ENCODE measurements around the gene GSE1. TPM values are rescaled to one million over a fixed set of nuclear protein-coding genes. Genes with fewer than 3 reads are reported as not detected.

The GSE1 gene
- total RNA-seq, 1 experiment from 2014 or later = 97.5 TPM

DNA sequence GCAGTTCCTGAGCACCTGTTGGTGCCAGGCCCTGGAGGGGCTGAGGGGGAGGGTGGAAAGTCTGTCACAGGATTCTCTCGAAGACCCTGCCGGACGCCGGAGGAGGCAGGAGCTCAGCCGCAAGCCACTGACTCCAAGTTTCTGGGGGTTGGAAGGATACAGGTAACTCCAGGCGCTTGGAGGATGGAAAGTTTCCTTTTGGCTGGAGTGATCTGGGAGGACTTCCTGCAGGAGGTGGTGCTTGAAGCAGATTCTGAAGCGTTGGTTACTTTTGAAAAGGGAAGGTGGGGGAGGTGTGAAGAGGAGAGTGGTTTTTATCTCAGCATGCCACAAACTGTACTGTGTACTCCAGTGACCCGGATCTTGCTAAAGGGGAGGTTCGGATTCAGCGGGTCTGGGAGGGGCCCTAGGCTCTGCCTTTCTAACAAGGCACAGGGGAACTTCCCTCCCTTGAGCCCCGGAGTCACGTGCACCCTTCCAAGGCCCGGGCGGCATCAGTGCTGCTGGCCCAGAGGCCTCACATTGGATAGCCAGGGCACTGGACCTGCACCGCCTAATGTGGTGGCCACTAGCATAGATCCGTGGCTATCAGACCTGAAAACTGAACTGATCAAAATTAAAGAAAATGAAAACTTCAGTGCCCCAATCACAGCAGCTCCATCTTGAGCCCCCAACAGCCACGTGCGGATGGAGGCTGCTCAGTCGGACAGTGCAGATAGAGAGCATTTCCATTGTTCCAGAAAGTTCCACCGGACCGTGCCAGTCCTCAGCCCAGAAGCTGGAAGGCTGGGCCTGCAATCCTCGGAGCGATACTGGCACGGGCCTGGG is 42.2 kb upstream of the GSE1 start:
- ATAC-seq = peak; percentile 8

DNA sequence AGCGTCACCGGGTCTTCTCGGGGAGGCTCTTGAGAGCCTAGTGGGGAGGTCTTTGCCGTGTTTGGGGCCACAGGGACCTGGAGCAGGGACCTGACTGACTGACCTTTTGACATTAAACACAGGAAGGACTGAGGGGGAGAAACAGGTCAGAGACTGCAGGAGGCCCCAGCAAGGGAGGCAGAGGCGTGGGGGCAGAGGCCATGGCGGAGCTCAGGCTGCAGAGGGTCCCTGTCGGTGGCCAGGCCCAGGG is 41.6 kb upstream of the GSE1 start:
- no peaks in the 10 kb centered on the region for H3K9me3 ChIP-seq (ENCODE audit: control insufficient read depth, insufficient read depth, low read depth, low read length)
- POLR2A ChIA-PET = no interaction called here
- TF ChIP-seq TCF7L2 (IDR thresholded peaks at IDR 0.05; ENCODE audit: low read depth, low read length) (no peak), SIN3A (IDR thresholded peaks at IDR 0.05; ENCODE audit: borderline replicate concordance, insufficient read depth, low read depth, low read length) (no peak), POLR2AphosphoS5 (IDR thresholded peaks at IDR 0.05; ENCODE audit: low read depth, low read length) (no peak), REST (IDR thresholded peaks at IDR 0.05; ENCODE audit: insufficient read depth in 1 of 2, low read depth in 2 of 2, low read length in 1 of 2) (no peak)
- TF ChIP-seq, protein P1, sequence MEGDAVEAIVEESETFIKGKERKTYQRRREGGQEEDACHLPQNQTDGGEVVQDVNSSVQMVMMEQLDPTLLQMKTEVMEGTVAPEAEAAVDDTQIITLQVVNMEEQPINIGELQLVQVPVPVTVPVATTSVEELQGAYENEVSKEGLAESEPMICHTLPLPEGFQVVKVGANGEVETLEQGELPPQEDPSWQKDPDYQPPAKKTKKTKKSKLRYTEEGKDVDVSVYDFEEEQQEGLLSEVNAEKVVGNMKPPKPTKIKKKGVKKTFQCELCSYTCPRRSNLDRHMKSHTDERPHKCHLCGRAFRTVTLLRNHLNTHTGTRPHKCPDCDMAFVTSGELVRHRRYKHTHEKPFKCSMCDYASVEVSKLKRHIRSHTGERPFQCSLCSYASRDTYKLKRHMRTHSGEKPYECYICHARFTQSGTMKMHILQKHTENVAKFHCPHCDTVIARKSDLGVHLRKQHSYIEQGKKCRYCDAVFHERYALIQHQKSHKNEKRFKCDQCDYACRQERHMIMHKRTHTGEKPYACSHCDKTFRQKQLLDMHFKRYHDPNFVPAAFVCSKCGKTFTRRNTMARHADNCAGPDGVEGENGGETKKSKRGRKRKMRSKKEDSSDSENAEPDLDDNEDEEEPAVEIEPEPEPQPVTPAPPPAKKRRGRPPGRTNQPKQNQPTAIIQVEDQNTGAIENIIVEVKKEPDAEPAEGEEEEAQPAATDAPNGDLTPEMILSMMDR (IDR thresholded peaks at IDR 0.05) = no peak
- no peak for ATAC-seq
- BruUV-seq (replicated peaks) = no TSS peak
- H3K4me1 ChIP-seq (ENCODE audit: control insufficient read depth, insufficient read depth, low read length) = peaks cover 92% of the 10 kb centered on the region
- peak overlapping the region; percentile 91 for H3K27ac ChIP-seq (ENCODE audit: low read length)
- in situ Hi-C loops (cut with HindIII; ENCODE audit: low pct_unique_long_range_greater_than_20kb, low sequenced_read_pairs) = no loop called here
- CTCF ChIA-PET = no interaction called here
- no peak overlapping the region for H3K4me3 ChIP-seq (ENCODE audit: low read depth in 2 of 2, low read length in 2 of 2)
- no peaks in the 10 kb centered on the region for H3K36me3 ChIP-seq (ENCODE audit: control insufficient read depth, insufficient read depth, low read length)
- H3K27me3 ChIP-seq (ENCODE audit: control insufficient read depth, insufficient read depth, low read length) = no peaks in the 10 kb centered on the region
- intact Hi-C loops (cut with micrococcal nuclease; ENCODE audit: unreplicated experiment) = no loop called here
- DNase-seq (ENCODE audit: low read depth, low spot score) = no peak

More for the DNA sequence above, 42.2 kb upstream of the GSE1 start:
- Histone ChIP-seq H3K4me3 (ENCODE audit: low read depth in 2 of 2, low read length in 2 of 2) (no peak overlapping the region), H3K9me3 (ENCODE audit: control insufficient read depth, insufficient read depth, low read depth, low read length) (no peaks in the 10 kb centered on the region), H3K4me1 (ENCODE audit: control insufficient read depth, insufficient read depth, low read length) (peaks cover 92% of the 10 kb centered on the region), H3K27ac (ENCODE audit: low read length) (peak overlapping the region; percentile 91), H3K36me3 (ENCODE audit: control insufficient read depth, insufficient read depth, low read length) (no peaks in the 10 kb centered on the region), H3K27me3 (ENCODE audit: control insufficient read depth, insufficient read depth, low read length) (no peaks in the 10 kb centered on the region)
- intact Hi-C loops (cut with micrococcal nuclease; ENCODE audit: unreplicated experiment) = no loop called here
- ChIA-PET POLR2A (interaction anchor here (1.0 kb wide), 1 partner anchor 45 kb away, joined by 3 read pairs; no protein-coding TSS in a partner anchor), CTCF (no interaction called here)
- no peak for DNase-seq (ENCODE audit: low read depth, low spot score)
- TF ChIP-seq SIN3A (IDR thresholded peaks at IDR 0.05; ENCODE audit: borderline replicate concordance, insufficient read depth, low read depth, low read length) (no peak), REST (IDR thresholded peaks at IDR 0.05; ENCODE audit: insufficient read depth in 1 of 2, low read depth in 2 of 2, low read length in 1 of 2) (no peak), POLR2AphosphoS5 (IDR thresholded peaks at IDR 0.05; ENCODE audit: low read depth, low read length) (no peak), TCF7L2 (IDR thresholded peaks at IDR 0.05; ENCODE audit: low read depth, low read length) (no peak)
- TF ChIP-seq, protein P1 (IDR thresholded peaks at IDR 0.05) = no peak
- in situ Hi-C loops (cut with HindIII; ENCODE audit: low pct_unique_long_range_greater_than_20kb, low sequenced_read_pairs) = no loop called here
- BruUV-seq (replicated peaks) = TSS peak; percentile 56
